CD4-positive, alpha-beta memory T cell (primary cell): ENCODE data around the gene MICAL3. TPM values are rescaled to one million over a fixed set of nuclear protein-coding genes. Genes with fewer than 3 reads are reported as not detected.

Experiments
- CTCF ChIA-PET: fragments of 350-600 bp; sonication (Branson Sonifier 250); formaldehyde crosslinking; loops from one replicate; lab custom pipeline; 2021; ENCODE audit warnings: inconsistent platforms; ENCODE audit not compliant: partially characterized antibody; lab: Charles Lee
- POLR2A ChIA-PET: fragments of 350-600 bp; sonication (Branson Sonifier 250); formaldehyde crosslinking; loops from one replicate; lab custom pipeline; 2021; ENCODE audit not compliant: partially characterized antibody; lab: Charles Lee
- DNase-seq, 5 donors: peaks; one replicate each; pipeline versions ENCODE4 v3.0.0 to v3.0.0-alpha.2; 2020 to 2022; ENCODE audit warnings: mixed read lengths in 1 of 5
- H3K27ac ChIP-seq: one replicate; pipeline ENCODE4 v1.7.0; 2013; ENCODE audit warnings: low read depth, low read length
- H3K27me3 ChIP-seq: 2 replicates; pipeline ENCODE4 v1.7.0; 2013; ENCODE audit warnings: mild to moderate bottlenecking, low read length, moderate library complexity; ENCODE audit not compliant: insufficient read depth
- H3K36me3 ChIP-seq: 2 replicates; pipeline ENCODE4 v1.7.0; 2013; ENCODE audit warnings: mild to moderate bottlenecking, low read length, moderate library complexity; ENCODE audit not compliant: insufficient read depth
- H3K4me1 ChIP-seq: 2 replicates; pipeline ENCODE4 v1.7.0; 2013; ENCODE audit warnings: mild to moderate bottlenecking, low read length, moderate library complexity; ENCODE audit not compliant: insufficient read depth
- H3K4me3 ChIP-seq, 2 donors: one replicate each; pipeline ENCODE4 v1.7.0; 2013; ENCODE audit warnings: low read length in 2 of 2, mild to moderate bottlenecking in 1 of 2
- H3K9me3 ChIP-seq, 2 donors: one replicate each; pipeline ENCODE4 v1.7.0; 2013; ENCODE audit warnings: low read length in 2 of 2, control low read depth in 1 of 2; ENCODE audit not compliant: control insufficient read depth in 1 of 2
- H3K27ac Mint-ChIP-seq, 7 donors: one replicate each; pipeline ENCODE4 v1.8.0; 2020 to 2021; ENCODE audit warnings: mixed read lengths in 7 of 7, mild to moderate bottlenecking in 6 of 7, inconsistent platforms in 3 of 7, moderate library complexity in 3 of 7
- H3K27me3 Mint-ChIP-seq, 2 donors: one replicate each; pipeline ENCODE4 v1.8.0; 2020 to 2021; ENCODE audit warnings: mixed read lengths in 2 of 2
- H3K36me3 Mint-ChIP-seq, 2 donors: one replicate each; pipeline ENCODE4 v1.8.0; 2020 to 2021; ENCODE audit warnings: mixed read lengths in 2 of 2, inconsistent platforms in 1 of 2, mild to moderate bottlenecking in 1 of 2
- H3K4me1 Mint-ChIP-seq, 4 donors: one replicate each; pipeline ENCODE4 v1.8.0; 2020 to 2021; ENCODE audit warnings: mixed read lengths in 4 of 4, mild to moderate bottlenecking in 1 of 4
- H3K4me3 Mint-ChIP-seq, 8 donors: one replicate each; pipeline ENCODE4 v1.8.0; 2020 to 2021; ENCODE audit warnings: mixed read lengths in 8 of 8, mild to moderate bottlenecking in 7 of 8, moderate library complexity in 6 of 8, inconsistent platforms in 3 of 8
- H3K9me3 Mint-ChIP-seq, 8 donors: one replicate each; pipeline ENCODE4 v1.8.0; 2020 to 2021; ENCODE audit warnings: mixed read lengths in 8 of 8, mild to moderate bottlenecking in 5 of 8, inconsistent platforms in 3 of 8, moderate library complexity in 1 of 8
- intact Hi-C: fragments of 100-400 bp; cut with micrococcal nuclease; formaldehyde crosslinking; loops from one replicate; pipeline ENCODE4 v1.15.1; 2023
- polyA plus RNA-seq, 2 donors: library from polyadenylated mRNA; unstranded; fragments of 300-500 nt; fragmentation: Illumina TruSeq; gene quantifications; one replicate each; pipeline ENCODE4 v1.2.3, GENCODE V29; 2021
- total RNA-seq, 2 experiments: library from RNA; stranded (reverse); gene quantifications; one replicate each; pipeline ENCODE4 v1.2.3, GENCODE V29; 2021

Gene MICAL3
- total and polyA plus RNA-seq, 4 experiments from 2014 or later: 0.97 to 28.9 (median 14.4) TPM

- Mint-ChIP-seq H3K9me3 (no peaks in the 10 kb centered on the region), H3K4me1 (peaks cover 20 to 48% (median 30%) of the 10 kb centered on the region in 4 donors), H3K27me3 (no peaks in the 10 kb centered on the region), H3K36me3 (peaks cover 0 to 2% of the 10 kb centered on the region in 2 donors), H3K27ac (peak overlapping the region; percentile 70 to 94 (median 88)), H3K4me3 (peak overlapping the region; percentile 48 to 89 (median 78))
- Histone ChIP-seq H3K27ac (peak overlapping the region; percentile 17), H3K4me3 (peak overlapping the region in 1 of 2 donors; percentile 13), H3K36me3 (no peaks in the 10 kb centered on the region), H3K4me1 (peaks cover 27% of the 10 kb centered on the region), H3K27me3 (no peaks in the 10 kb centered on the region), H3K9me3 (no peaks in the 10 kb centered on the region)
- POLR2A ChIA-PET: interaction anchor here (1.4 to 1.6 kb wide), 2 partner anchors 20 to 98 kb away, joined by 3 to 5 read pairs; partner anchors contain the start of gene PEX26
- CTCF ChIA-PET: no interaction called here
- intact Hi-C loops: loop anchor here (2.0 kb wide), 1 partner anchor 21 kb away; no protein-coding TSS in a partner anchor
- DNase-seq: no peak
Measured at GRCh38 chr22:17980015-17980590, 44.3 kb downstream of the MICAL3 start.

GRCh38 chr22:17978027-17978426, 46.3 kb downstream of the MICAL3 start:
- no peak overlapping the region for H3K27ac ChIP-seq
- no peaks in the 10 kb centered on the region for H3K27me3 Mint-ChIP-seq

GRCh38 chr22:17977371-17977770, 47.0 kb downstream of the MICAL3 start:
- no peak for DNase-seq
- peaks cover 0 to 4% of the 10 kb centered on the region in 2 donors for H3K36me3 Mint-ChIP-seq
- Histone ChIP-seq H3K27me3 (no peaks in the 10 kb centered on the region), H3K9me3 (no peaks in the 10 kb centered on the region), H3K27ac (no peak overlapping the region), H3K4me3 (no peak overlapping the region), H3K36me3 (peaks cover 5% of the 10 kb centered on the region), H3K4me1 (peaks cover 31% of the 10 kb centered on the region)
- intact Hi-C loops: no loop called here
- H3K4me1 Mint-ChIP-seq: peaks cover 11 to 35% (median 18%) of the 10 kb centered on the region in 4 donors
- H3K27me3 Mint-ChIP-seq: no peaks in the 10 kb centered on the region
- CTCF ChIA-PET: no interaction called here
- POLR2A ChIA-PET: no interaction called here
- no peak overlapping the region for H3K27ac Mint-ChIP-seq
- H3K4me3 Mint-ChIP-seq: no peak overlapping the region
- no peaks in the 10 kb centered on the region for H3K9me3 Mint-ChIP-seq

More at GRCh38 chr22:17978027-17978426, 46.3 kb downstream of the MICAL3 start:
- ChIA-PET CTCF (interaction anchor here (0.9 kb wide), 1 partner anchor 48 kb away, joined by 3 read pairs; no protein-coding TSS in a partner anchor), POLR2A (interaction anchor here (0.7 kb wide), 1 partner anchor 101 kb away, joined by 3 read pairs; no protein-coding TSS in a partner anchor)
- H3K27me3 ChIP-seq: no peaks in the 10 kb centered on the region
- peaks cover 31% of the 10 kb centered on the region for H3K4me1 ChIP-seq
- no peak overlapping the region for H3K4me3 Mint-ChIP-seq
- H3K4me3 ChIP-seq: no peak overlapping the region
- H3K9me3 ChIP-seq: no peaks in the 10 kb centered on the region
- peaks cover 12 to 36% (median 20%) of the 10 kb centered on the region in 4 donors for H3K4me1 Mint-ChIP-seq
- intact Hi-C loops: no loop called here
- H3K9me3 Mint-ChIP-seq: no peaks in the 10 kb centered on the region
- H3K36me3 ChIP-seq: peaks cover 5% of the 10 kb centered on the region
- H3K27ac Mint-ChIP-seq: peak overlapping the region in 4 of 7 donors; percentile 36 to 75 (median 54)
- peaks cover 0 to 3% of the 10 kb centered on the region in 2 donors for H3K36me3 Mint-ChIP-seq
- DNase-seq: no peak

GRCh38 chr22:17976121-17976520, 48.2 kb downstream of the MICAL3 start:
- H3K4me3 ChIP-seq: no peak overlapping the region
- H3K27me3 ChIP-seq: no peaks in the 10 kb centered on the region
- H3K36me3 ChIP-seq: peaks cover 5% of the 10 kb centered on the region
- POLR2A ChIA-PET: no interaction called here
- Mint-ChIP-seq H3K9me3 (no peaks in the 10 kb centered on the region), H3K4me3 (no peak overlapping the region), H3K27me3 (no peaks in the 10 kb centered on the region), H3K4me1 (peaks cover 7 to 37% (median 13%) of the 10 kb centered on the region in 4 donors), H3K36me3 (peaks cover 0 to 10% of the 10 kb centered on the region in 2 donors), H3K27ac (no peak overlapping the region)
- no peak for DNase-seq
- H3K9me3 ChIP-seq: no peaks in the 10 kb centered on the region
- H3K4me1 ChIP-seq: peaks cover 24% of the 10 kb centered on the region
- intact Hi-C loops: no loop called here
- no peak overlapping the region for H3K27ac ChIP-seq
- CTCF ChIA-PET: no interaction called here

- no peak overlapping the region for H3K27ac ChIP-seq
- CTCF ChIA-PET: no interaction called here
- POLR2A ChIA-PET: no interaction called here
- H3K27me3 ChIP-seq: no peaks in the 10 kb centered on the region
- H3K36me3 ChIP-seq: peaks cover 5% of the 10 kb centered on the region
- H3K27ac Mint-ChIP-seq: no peak overlapping the region
- no peak overlapping the region for H3K4me3 ChIP-seq
- no peak overlapping the region for H3K4me3 Mint-ChIP-seq
- H3K9me3 ChIP-seq: no peaks in the 10 kb centered on the region
- peaks cover 0 to 10% of the 10 kb centered on the region in 2 donors for H3K36me3 Mint-ChIP-seq
- H3K4me1 Mint-ChIP-seq: peaks cover 0 to 25% (median 2%) of the 10 kb centered on the region in 4 donors
- DNase-seq: no peak
- no peaks in the 10 kb centered on the region for H3K9me3 Mint-ChIP-seq
- H3K27me3 Mint-ChIP-seq: no peaks in the 10 kb centered on the region
- intact Hi-C loops: no loop called here
- H3K4me1 ChIP-seq: peaks cover 11% of the 10 kb centered on the region
Measured at GRCh38 chr22:17974703-17975372, 49.5 kb downstream of the MICAL3 start.

GRCh38 chr22:17974087-17974486, 50.3 kb downstream of the MICAL3 start:
- no peak overlapping the region for H3K4me3 ChIP-seq
- peaks cover 0 to 10% of the 10 kb centered on the region in 2 donors for H3K36me3 Mint-ChIP-seq
- no peaks in the 10 kb centered on the region for H3K27me3 Mint-ChIP-seq
- ChIA-PET POLR2A (no interaction called here), CTCF (interaction anchor here (0.9 to 1.2 kb wide), 2 partner anchors 51 to 144 kb away, joined by 3 read pairs; no protein-coding TSS in a partner anchor)
- no peaks in the 10 kb centered on the region for H3K9me3 Mint-ChIP-seq
- intact Hi-C loops: no loop called here
- no peaks in the 10 kb centered on the region for H3K27me3 ChIP-seq
- H3K4me3 Mint-ChIP-seq: no peak overlapping the region
- H3K27ac ChIP-seq: no peak overlapping the region
- H3K27ac Mint-ChIP-seq: peak overlapping the region in 1 of 7 donors; percentile 19
- no peaks in the 10 kb centered on the region for H3K9me3 ChIP-seq
- peaks cover 5% of the 10 kb centered on the region for H3K36me3 ChIP-seq
- peaks cover 5% of the 10 kb centered on the region for H3K4me1 ChIP-seq
- DNase-seq: no peak
- H3K4me1 Mint-ChIP-seq: peaks cover 0 to 20% (median 1%) of the 10 kb centered on the region in 4 donors

- CTCF ChIA-PET: interaction anchor here (1.2 kb wide), 1 partner anchor 143 kb away, joined by 3 read pairs; no protein-coding TSS in a partner anchor
- POLR2A ChIA-PET: no interaction called here
- no peaks in the 10 kb centered on the region for H3K9me3 Mint-ChIP-seq
- intact Hi-C loops: no loop called here
- DNase-seq: no peak
- no peak overlapping the region for H3K4me3 Mint-ChIP-seq
- H3K36me3 ChIP-seq: peaks cover 5% of the 10 kb centered on the region
- no peak overlapping the region for H3K27ac ChIP-seq
- no peaks in the 10 kb centered on the region for H3K27me3 Mint-ChIP-seq
- H3K9me3 ChIP-seq: no peaks in the 10 kb centered on the region
- peaks cover 0 to 10% of the 10 kb centered on the region in 2 donors for H3K36me3 Mint-ChIP-seq
- H3K4me1 ChIP-seq: peaks cover 5% of the 10 kb centered on the region
- H3K27me3 ChIP-seq: no peaks in the 10 kb centered on the region
- H3K4me1 Mint-ChIP-seq: peaks cover 0 to 20% (median 1%) of the 10 kb centered on the region in 4 donors
- no peak overlapping the region for H3K4me3 ChIP-seq
- H3K27ac Mint-ChIP-seq: peak overlapping the region in 2 of 7 donors; percentile 11
Measured at GRCh38 chr22:17973217-17973616, 51.1 kb downstream of the MICAL3 start.
